Raji (cell line): ENCODE data around the gene KLHDC8A.
A peak's percentile ranks its signal among the peaks of the same experiment; 100 is the strongest.

ENCODE experiments used
- POLR2A ChIP-seq: IDR thresholded peaks from 2 replicates; pipeline ENCODE4 v1.6.1; 2011; ENCODE audit warnings: low read depth, low read length, control low read depth; ENCODE audit not compliant: insufficient read depth

The KLHDC8A gene

GRCh38 chr1:205301205-205301821, 55.4 kb downstream of the KLHDC8A start:
- TF ChIP-seq POLR2A, result no peak

GRCh38 chr1:205300149-205300548, 56.6 kb downstream of the KLHDC8A start:
- TF ChIP-seq POLR2A, result no peak

- no peak for TF ChIP-seq POLR2A
Observed at GRCh38 chr1:205298191-205298994, 58.3 kb downstream of the KLHDC8A start.

GRCh38 chr1:205296154-205296553, 60.6 kb downstream of the KLHDC8A start:
- no peak for TF ChIP-seq POLR2A

GRCh38 chr1:205294934-205295333, 61.8 kb downstream of the KLHDC8A start:
- no peak for TF ChIP-seq POLR2A

GRCh38 chr1:205294175-205294917, 62.4 kb downstream of the KLHDC8A start:
- no peak for TF ChIP-seq POLR2A

GRCh38 chr1:205293350-205294074, 63.2 kb downstream of the KLHDC8A start:
- TF ChIP-seq POLR2A, result no peak

GRCh38 chr1:205291596-205291995, 65.1 kb downstream of the KLHDC8A start:
- TF ChIP-seq POLR2A, result no peak

- peak; percentile 42; the same call in 1 of the 2 replicates for TF ChIP-seq POLR2A
Observed at GRCh38 chr1:205287767-205288559, 68.8 kb downstream of the KLHDC8A start.

- no peak for TF ChIP-seq POLR2A
Observed at GRCh38 chr1:205287076-205287475, 69.6 kb downstream of the KLHDC8A start.

GRCh38 chr1:205286335-205286950, 70.3 kb downstream of the KLHDC8A start:
- peak; percentile 41 for TF ChIP-seq POLR2A
